IPS-18a (cell line): ENCODE data around the gene WDR38.

Experiments used
- H3K27ac ChIP-seq: one replicate; pipeline ENCODE4 v1.5.1; 2013; ENCODE audit warnings: low read length
- H3K27me3 ChIP-seq: one replicate; pipeline ENCODE4 v1.6.1; 2013; ENCODE audit warnings: mild to moderate bottlenecking, low read length; ENCODE audit not compliant: control insufficient read depth, insufficient read depth
- H3K36me3 ChIP-seq: one replicate; pipeline ENCODE4 v1.6.1; 2013; ENCODE audit warnings: low read depth, low read length; ENCODE audit not compliant: control insufficient read depth
- H3K4me1 ChIP-seq: one replicate; pipeline ENCODE4 v1.6.1; 2013; ENCODE audit warnings: low read depth, low read length; ENCODE audit not compliant: control insufficient read depth
- H3K4me3 ChIP-seq: one replicate; pipeline ENCODE4 v1.5.1; 2013; ENCODE audit warnings: low read length
- H3K9ac ChIP-seq: one replicate; pipeline ENCODE4 v1.6.1; 2013; ENCODE audit warnings: mild to moderate bottlenecking, low read length, moderate library complexity
- H3K9me3 ChIP-seq: one replicate; pipeline ENCODE4 v1.6.1; 2013; ENCODE audit warnings: low read depth, low read length; ENCODE audit not compliant: control insufficient read depth

The WDR38 gene

GRCh38 chr9:124863371-124863871, 10.2 kb downstream of the WDR38 start:
- no peaks in the 10 kb centered on the region for H3K9me3 ChIP-seq
- peaks cover 7% of the 10 kb centered on the region for H3K4me1 ChIP-seq
- H3K4me3 ChIP-seq: no peak overlapping the region
- no peak overlapping the region for H3K9ac ChIP-seq
- H3K27ac ChIP-seq: no peak overlapping the region
- peaks cover 26% of the 10 kb centered on the region for H3K36me3 ChIP-seq
- no peaks in the 10 kb centered on the region for H3K27me3 ChIP-seq

GRCh38 chr9:124868511-124869465, 15.5 kb downstream of the WDR38 start:
- Histone ChIP-seq H3K9ac (peak overlapping the region; percentile 97), H3K36me3 (peaks cover 16% of the 10 kb centered on the region), H3K4me3 (peak overlapping the region; percentile 98), H3K27ac (peak overlapping the region; percentile 92), H3K4me1 (peaks cover 10% of the 10 kb centered on the region), H3K9me3 (no peaks in the 10 kb centered on the region), H3K27me3 (no peaks in the 10 kb centered on the region)

- H3K27ac ChIP-seq: no peak overlapping the region
- H3K36me3 ChIP-seq: peaks cover 21% of the 10 kb centered on the region
- no peaks in the 10 kb centered on the region for H3K27me3 ChIP-seq
- H3K4me3 ChIP-seq: peak overlapping the region; percentile 98
- H3K4me1 ChIP-seq: peaks cover 10% of the 10 kb centered on the region
- H3K9ac ChIP-seq: peak overlapping the region; percentile 97
- H3K9me3 ChIP-seq: no peaks in the 10 kb centered on the region
Measured at GRCh38 chr9:124869466-124869985, 16.3 kb downstream of the WDR38 start.

- no peaks in the 10 kb centered on the region for H3K9me3 ChIP-seq
- peaks cover 26% of the 10 kb centered on the region for H3K36me3 ChIP-seq
- H3K27ac ChIP-seq: peak overlapping the region; percentile 18
- H3K27me3 ChIP-seq: no peaks in the 10 kb centered on the region
- peak overlapping the region; percentile 97 for H3K9ac ChIP-seq
- H3K4me1 ChIP-seq: peaks cover 10% of the 10 kb centered on the region
- H3K4me3 ChIP-seq: peak overlapping the region; percentile 98
Measured at GRCh38 chr9:124869986-124870560, 16.8 kb downstream of the WDR38 start.

GRCh38 chr9:124870723-124871122, 17.5 kb downstream of the WDR38 start:
- Histone ChIP-seq H3K36me3 (peaks cover 32% of the 10 kb centered on the region), H3K9ac (peak overlapping the region; percentile 97), H3K9me3 (no peaks in the 10 kb centered on the region), H3K4me1 (peaks cover 10% of the 10 kb centered on the region), H3K4me3 (peak overlapping the region; percentile 98), H3K27ac (peak overlapping the region; percentile 18), H3K27me3 (no peaks in the 10 kb centered on the region)

- Histone ChIP-seq H3K36me3 (peaks cover 35% of the 10 kb centered on the region), H3K4me1 (peaks cover 10% of the 10 kb centered on the region), H3K27ac (no peak overlapping the region), H3K9ac (no peak overlapping the region), H3K4me3 (no peak overlapping the region), H3K9me3 (no peaks in the 10 kb centered on the region), H3K27me3 (no peaks in the 10 kb centered on the region)
Measured at GRCh38 chr9:124871156-124871561, 17.9 kb downstream of the WDR38 start.

GRCh38 chr9:124873664-124874063, 20.4 kb downstream of the WDR38 start:
- H3K4me3 ChIP-seq: no peak overlapping the region
- H3K9me3 ChIP-seq: no peaks in the 10 kb centered on the region
- H3K36me3 ChIP-seq: peaks cover 54% of the 10 kb centered on the region
- no peaks in the 10 kb centered on the region for H3K27me3 ChIP-seq
- H3K4me1 ChIP-seq: peaks cover 10% of the 10 kb centered on the region
- H3K9ac ChIP-seq: no peak overlapping the region
- H3K27ac ChIP-seq: no peak overlapping the region

- Histone ChIP-seq H3K27ac (no peak overlapping the region), H3K9ac (no peak overlapping the region), H3K36me3 (peaks cover 54% of the 10 kb centered on the region), H3K4me3 (no peak overlapping the region), H3K9me3 (no peaks in the 10 kb centered on the region), H3K27me3 (no peaks in the 10 kb centered on the region), H3K4me1 (peaks cover 12% of the 10 kb centered on the region)
Measured at GRCh38 chr9:124875501-124875900, 22.2 kb downstream of the WDR38 start.

- H3K9me3 ChIP-seq: no peaks in the 10 kb centered on the region
- H3K36me3 ChIP-seq: peaks cover 45% of the 10 kb centered on the region
- no peak overlapping the region for H3K27ac ChIP-seq
- no peaks in the 10 kb centered on the region for H3K27me3 ChIP-seq
- H3K4me1 ChIP-seq: peaks cover 23% of the 10 kb centered on the region
- no peak overlapping the region for H3K4me3 ChIP-seq
- H3K9ac ChIP-seq: no peak overlapping the region
Measured at GRCh38 chr9:124877021-124877782, 23.9 kb downstream of the WDR38 start.

GRCh38 chr9:124878021-124878420, 24.8 kb downstream of the WDR38 start:
- peaks cover 45% of the 10 kb centered on the region for H3K36me3 ChIP-seq
- H3K9ac ChIP-seq: no peak overlapping the region
- H3K27me3 ChIP-seq: no peaks in the 10 kb centered on the region
- no peaks in the 10 kb centered on the region for H3K9me3 ChIP-seq
- H3K4me1 ChIP-seq: peaks cover 24% of the 10 kb centered on the region
- H3K4me3 ChIP-seq: no peak overlapping the region
- no peak overlapping the region for H3K27ac ChIP-seq

GRCh38 chr9:124878518-124878917, 25.3 kb downstream of the WDR38 start:
- peaks cover 24% of the 10 kb centered on the region for H3K4me1 ChIP-seq
- H3K27me3 ChIP-seq: no peaks in the 10 kb centered on the region
- H3K9me3 ChIP-seq: no peaks in the 10 kb centered on the region
- H3K36me3 ChIP-seq: peaks cover 41% of the 10 kb centered on the region
- H3K9ac ChIP-seq: no peak overlapping the region
- H3K4me3 ChIP-seq: no peak overlapping the region
- no peak overlapping the region for H3K27ac ChIP-seq
